HG03439 (cell line): Measurements from ENCODE around the gene RNF182.
"Not testable (repeated sequence)": the region's sequence is repeated elsewhere in the genome, so short reads cannot be mapped to it uniquely, and the experiment has no call there.

Experiments used
- ATAC-seq: cut with Tn5 transposase; IDR thresholded peaks from one replicate; pipeline ENCODE4 v1.9.1; 2021; ENCODE audit warnings: mild to moderate bottlenecking, moderate library complexity; ENCODE audit not compliant: unreplicated experiment

The RNF182 gene

DNA sequence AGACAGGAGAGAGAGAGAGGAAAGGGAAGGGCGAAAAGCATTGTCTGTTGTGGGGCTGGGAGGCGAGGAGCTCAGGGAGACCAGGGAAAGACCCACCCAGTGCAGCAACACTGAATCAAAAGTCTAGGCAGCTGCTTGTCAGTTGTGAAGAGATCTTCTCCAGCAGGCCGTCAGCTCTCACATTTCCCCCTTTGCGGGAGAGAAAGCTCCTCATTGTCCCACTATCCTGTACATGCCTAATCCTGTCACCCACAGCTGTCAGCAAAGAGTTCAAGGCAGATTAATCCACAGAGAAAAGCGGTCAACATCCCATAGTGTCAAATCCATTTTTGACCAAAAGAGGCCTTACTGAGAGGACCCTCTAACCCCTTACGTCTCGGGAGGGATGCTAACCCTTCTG, 27.3 kb downstream of the RNF182 start:
- no peak for ATAC-seq

DNA sequence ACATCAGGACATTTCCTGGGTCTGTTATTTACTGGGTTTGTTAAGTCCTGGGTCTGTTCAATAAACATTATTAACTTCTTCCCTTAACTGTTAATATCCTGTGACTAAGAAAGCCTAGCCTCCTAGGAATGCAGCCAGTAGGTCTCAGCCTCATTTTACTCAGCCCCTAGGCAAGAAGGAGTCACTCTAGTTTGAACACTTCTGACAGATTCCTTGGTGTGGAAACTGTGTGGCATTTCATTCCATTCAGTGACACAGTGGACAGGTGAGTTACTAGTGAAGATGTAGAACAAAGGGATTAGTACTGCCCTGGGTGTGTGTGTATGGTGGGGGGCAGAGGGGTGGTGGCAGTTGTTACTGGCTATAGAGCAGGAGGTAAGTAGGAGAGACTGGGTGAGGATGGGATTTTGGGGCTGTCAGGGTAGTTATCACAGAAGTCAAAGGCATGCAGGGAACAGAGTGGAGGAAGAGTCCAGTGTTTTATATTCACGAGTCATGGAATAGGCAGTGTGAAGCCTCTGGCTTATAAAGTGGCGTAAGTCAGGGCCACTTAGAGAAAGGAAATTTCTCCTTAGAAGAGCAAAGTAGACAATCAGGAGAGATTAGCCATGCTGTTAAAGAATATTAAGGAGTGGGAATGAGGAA, 28.4 kb downstream of the RNF182 start:
- ATAC-seq = no peak

DNA sequence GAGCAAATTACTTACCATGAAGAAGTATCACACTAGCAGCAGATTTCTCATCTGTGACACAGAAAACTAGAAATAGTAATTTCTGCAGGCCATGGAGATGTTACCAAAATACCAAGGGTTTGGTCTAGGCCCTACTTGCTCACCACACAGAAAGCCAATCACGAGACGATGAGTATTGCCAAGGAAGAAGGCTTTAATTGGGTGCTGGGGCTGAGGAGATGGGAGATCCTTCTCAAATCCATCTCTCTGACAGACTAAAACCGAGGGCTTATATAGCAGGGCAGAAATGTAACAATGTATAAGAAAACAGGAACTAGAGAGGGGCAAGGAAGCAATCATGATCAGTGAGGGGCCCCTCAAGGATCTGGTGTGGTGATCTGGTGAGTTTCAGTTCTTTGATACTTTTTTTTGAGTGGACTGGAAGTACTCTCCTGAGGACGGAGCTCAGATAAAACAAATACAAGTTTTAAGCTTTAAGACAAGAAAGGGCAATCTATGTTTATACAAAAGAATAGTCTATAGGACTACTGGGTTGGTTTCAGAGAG, 40.9 kb downstream of the RNF182 start:
- no peak for ATAC-seq

DNA sequence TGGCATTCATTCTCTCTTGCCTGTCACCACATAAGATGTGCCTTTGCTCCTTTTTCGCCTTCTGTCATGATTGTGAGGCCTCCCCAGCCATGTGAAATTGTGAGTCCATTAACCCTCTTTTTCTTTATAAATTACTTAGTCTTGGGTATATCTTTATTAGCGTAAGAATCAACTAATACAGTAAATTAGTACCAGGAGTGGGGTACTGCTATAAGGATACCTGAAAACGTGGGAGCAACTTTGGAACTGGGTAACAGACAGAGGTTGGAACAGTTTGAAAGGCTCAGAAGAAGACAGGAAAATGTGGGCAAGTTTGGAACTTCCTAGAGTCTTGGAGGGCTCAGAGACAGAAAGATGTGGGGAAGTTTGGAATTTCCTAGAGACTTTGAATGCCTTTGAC, 46.6 kb downstream of the RNF182 start:
- ATAC-seq = no peak

DNA sequence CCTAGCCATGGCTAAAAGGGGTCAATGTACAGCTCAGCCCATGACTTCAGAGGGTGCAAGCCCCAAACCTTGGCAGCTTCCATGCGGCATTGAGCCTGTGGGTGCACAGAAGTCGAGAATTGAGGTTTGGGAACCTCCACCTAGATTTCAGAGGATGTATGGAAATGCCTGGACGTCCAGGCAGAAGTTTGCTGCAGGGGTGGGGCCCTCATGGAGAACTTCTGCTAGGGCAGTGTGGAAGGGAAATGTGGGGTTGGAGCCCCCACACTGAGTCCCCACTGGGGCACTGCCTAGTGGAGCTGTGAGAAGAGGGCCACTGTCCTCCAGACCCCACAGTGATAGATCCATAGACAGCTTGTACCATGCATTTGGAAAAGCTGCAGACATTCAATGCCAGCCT, 47.9 kb downstream of the RNF182 start:
- not testable (repeated sequence) for ATAC-seq

DNA sequence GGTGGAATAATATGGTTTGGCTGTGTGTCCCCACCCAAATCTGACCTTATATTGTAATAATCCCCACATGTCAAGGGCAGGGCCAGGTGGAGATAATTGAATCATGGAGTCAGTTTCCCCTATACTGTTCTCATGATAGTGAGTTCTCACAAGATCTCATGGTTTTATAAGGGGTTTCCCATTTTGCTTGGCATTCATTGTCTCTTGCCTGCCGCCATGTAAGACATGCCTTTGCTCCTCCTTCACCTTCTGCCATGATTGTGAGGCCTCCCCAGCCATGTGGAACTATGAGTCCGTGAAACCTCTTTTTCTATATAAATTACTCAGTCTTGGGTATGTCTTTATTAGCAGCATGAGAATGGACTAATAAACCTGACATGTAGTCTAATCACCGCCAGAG, 48.7 kb downstream of the RNF182 start:
- ATAC-seq = not testable (repeated sequence)

DNA sequence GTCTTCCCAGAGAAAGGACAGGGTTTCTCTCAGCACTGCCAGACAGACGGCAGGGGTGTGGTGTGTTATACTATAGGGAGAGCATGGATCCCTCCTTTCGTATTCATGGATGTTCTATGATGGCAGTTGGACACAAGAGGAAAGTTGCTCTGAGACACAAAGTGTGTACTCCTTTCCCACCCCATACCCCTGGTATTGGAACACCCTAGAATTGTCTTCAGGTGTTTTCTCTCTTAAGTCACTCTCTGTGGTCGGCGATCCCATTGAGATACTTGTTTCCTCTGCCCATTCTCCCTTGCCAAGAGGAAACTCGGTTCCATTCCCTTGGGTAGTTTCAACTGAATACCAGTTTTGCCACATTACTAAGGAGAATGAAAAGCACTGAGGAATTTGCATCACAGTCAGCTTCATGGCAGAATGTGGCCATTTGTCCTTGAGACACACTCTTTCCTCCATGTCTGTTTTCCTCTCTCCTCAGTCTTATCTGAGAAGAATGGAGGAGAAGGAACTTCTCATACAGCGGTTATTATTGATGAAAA, 53.4 kb downstream of the RNF182 start:
- no peak for ATAC-seq

DNA sequence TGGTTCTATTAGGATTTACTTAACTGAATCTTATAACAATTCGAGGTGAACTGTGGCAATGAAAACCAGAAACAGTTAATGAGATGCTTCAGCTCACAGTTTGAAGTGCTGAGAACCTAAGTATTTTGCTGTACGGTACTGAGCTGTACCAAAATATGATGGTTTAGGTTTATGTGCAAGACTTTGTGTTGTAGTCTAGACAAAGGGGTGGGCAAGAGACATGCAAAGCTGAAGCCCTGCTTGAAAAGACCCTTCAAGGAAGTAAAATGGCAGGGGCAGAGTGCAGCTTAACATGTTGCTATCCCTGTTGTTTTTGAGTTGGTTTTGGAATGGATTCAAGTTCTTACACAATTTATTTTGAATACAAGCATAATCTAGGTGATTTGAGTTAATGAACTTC, 54.0 kb downstream of the RNF182 start:
- no peak for ATAC-seq

DNA sequence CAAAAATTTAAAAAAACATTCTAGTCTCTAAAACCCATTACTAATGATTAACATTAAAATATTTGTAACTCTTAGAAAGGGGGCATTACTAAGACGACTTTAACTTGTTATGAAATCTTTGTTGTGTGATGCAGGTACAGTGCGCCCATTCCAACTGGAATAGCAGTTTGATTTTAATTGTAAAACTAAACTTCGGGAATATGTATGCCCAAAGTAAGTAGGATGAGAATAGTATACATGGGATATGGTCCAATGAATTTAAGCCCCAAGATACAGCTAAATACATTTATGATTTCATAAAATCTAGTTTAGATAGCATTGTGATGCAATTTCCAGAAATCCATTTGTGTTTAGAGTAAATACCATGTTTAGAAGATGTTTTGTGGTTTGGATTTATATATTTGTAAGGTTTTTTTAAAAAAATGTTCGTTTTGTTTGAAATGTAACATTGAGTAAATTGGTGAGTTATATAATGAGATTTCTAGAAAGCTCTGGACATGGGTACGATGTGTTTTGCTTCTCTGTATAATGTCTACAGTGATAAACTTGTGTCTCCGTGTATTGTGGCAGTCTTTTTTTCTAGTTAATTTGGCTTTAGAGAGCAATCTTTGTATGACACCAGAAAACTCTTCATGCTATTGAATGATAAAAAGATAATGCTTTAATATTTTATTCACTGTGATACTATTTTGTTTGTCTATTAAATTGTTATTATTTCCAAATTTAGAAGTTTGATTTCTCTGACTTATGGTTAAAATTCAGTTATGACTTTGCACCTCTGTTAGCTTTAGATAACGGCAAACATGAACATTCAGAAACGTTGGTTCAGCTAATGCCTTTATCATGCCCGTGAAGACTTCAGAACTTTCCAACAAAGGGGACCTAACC, 54.8 kb downstream of the RNF182 start:
- ATAC-seq = no peak

DNA sequence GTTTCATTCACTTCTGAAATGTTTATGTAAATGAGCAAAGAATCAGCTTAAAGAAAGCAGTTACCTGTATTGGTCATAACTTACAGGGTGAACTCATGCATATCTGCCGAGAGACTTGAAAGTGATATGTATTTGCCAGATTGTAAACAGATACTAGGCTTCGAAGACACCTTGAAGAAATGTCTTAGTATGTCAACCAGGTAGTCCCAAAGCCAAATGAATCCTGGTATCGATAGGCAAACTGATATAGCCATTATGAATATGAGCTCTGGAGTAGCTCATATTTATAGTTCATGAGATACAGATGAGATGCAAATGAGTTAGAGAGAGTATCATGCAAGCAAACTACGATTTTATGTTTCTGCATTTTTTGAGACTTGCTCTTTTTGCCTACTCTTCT, 55.8 kb downstream of the RNF182 start:
- no peak for ATAC-seq

DNA sequence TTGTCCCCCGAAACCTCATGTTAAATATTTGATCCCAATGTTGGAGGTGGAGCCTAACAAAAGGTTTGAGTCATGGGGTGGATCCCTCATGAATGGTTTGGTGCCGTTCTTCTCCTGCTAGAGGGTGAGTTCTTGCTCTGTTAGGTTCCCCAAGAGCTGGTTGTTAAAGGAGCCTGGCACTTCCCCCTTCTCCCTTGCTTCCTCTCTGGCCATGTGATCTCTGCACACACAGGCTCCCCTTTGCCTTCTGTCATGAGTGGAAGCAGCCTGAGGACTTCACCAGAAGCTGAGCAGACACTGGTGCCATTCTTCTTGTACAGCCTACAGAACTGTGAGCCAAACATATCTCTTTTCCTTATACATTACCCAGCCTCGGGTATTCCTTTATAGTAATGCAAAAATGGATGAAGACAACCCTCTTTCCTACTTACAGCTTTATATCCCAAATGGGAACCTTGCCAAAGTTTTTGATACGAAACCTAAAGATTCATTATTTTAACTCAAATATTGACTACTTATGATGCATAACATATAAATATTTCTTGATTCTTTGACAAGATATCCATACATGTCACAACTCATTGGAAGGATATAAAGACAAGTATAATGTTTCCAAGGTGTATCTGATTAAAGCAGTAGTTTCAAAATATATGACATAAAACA, 61.0 kb downstream of the RNF182 start:
- no peak for ATAC-seq

DNA sequence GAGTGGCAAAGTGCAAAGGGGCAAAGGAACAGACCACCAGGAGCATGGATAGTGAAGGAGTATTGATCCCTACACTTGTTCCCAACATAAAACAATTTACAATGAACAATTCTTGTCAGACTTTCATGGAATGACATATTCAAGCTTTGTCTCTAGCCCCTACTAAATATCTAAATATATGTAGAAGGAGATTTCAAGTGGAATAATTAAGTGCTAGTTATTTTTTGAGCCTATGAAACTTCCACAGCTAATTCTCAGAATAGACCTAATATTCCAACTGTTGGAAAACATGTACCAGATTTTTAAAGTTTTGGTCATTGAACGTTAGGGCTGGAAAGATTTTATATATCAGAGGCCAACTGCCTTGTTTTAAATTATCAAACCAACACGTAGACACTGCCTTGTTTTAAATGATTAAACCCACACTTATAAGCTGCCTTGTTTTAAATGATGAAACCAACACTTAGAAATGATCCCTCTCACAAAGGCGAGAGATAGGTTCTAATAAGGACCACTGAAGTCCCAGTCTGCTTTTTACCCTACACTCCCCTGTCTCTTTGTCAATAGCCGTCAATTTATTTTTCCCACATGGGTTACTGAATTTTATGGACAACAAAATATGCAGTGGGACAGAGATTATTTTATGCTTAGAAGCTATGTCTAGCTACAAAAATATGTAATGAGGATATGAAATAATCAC, 62.1 kb downstream of the RNF182 start:
- no peak for ATAC-seq

DNA sequence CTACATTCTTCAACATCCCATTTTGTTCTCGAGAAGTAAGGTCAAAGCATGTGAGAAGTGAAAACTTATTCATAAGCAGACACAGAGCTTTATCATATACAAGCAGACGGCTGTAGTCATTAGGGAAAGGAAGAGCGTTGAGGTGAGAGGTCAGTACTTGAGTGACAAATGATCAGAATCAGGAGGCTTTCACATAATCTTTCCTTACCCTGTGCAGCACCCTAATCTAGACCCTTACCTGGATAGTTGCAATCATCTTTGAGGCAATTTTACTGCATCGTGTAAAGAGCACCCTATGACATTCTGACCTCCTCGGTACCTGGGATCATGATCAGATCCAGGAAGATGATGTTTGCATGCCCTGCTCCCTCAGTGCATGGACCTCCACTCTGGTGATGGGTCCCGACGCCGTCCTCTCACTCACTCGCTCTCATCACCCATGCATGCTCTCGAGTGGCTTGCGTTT, 62.7 kb downstream of the RNF182 start:
- ATAC-seq = no peak

DNA sequence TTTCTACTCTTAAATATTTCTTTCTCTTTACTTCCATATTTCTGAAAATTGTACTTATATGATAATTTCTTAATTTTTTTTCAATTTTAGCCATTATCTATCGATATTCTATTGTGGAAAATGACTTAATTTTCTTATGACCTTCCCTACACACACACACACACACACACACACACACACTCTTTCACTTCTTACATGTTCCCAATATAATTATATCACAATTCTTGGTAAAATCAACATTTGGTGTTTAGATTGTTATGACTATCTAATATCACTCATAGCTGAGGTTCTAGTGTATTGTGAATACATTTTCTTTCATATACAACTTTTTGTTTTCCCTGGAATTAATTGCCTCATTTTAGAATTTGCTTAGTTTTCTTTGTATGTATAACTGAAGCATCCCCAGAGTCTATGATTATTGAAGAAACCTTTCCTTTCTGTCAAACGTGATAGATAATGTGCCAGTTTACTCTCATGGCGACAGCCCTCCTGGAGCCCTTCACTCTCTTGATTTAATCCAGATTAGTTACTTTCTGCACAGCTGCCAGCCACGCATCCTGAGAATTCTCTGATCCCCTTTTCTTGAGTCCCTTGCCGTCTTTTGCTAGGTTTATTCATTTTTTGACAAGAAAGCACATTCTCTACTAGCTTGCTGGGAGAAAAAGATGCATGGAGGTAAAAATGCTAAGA, 63.4 kb downstream of the RNF182 start:
- no peak for ATAC-seq

DNA sequence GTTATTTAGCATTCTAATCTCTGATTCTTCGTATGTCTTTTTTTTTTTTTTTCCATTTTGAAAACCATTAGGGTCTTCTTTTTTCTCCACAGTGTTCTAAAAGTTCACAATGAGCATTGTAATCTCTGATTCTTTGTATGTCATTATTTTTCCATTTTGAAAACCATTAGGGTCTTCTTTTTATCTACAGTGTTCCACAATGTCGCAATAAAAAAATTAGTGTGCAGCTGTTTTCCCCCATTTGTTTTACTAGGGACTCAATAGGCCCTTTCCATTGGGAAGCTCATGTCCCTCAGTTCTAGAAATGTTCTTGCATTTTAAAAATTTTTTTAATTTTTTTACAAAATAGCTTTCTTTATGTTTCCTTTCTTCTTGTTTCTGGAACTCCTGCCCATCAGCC, 64.2 kb downstream of the RNF182 start:
- no peak for ATAC-seq

DNA sequence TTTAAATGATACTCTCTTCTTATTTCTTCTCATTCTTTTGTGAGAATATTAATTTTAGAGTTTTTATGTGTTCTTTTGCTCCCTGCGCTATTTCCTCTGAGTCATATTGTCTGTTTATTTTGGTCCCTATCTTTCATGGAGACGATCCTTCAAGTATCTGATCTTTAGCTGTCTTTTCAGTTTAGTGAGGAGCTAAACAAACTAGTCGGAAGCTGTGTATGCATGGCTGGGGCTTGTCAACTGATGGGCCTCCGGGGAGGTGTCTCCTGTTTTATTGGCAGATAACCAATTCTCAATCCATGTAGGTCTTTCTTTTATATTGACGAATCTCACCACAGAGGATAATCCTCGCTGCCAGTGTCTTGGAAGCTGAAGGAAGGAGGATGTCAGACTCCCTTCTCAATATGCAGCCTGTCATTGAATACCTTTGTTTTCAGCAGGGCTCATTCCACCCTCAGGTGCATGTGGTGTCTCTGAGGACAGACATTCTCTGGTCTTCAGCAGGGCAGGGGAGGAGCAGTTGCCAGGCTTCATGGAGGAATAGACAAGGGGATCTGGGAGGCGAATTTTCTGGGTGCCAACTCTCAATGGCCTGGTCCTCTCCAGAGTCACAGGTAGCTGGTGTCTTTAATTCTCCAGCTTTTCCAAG, 64.9 kb downstream of the RNF182 start:
- no peak for ATAC-seq

DNA sequence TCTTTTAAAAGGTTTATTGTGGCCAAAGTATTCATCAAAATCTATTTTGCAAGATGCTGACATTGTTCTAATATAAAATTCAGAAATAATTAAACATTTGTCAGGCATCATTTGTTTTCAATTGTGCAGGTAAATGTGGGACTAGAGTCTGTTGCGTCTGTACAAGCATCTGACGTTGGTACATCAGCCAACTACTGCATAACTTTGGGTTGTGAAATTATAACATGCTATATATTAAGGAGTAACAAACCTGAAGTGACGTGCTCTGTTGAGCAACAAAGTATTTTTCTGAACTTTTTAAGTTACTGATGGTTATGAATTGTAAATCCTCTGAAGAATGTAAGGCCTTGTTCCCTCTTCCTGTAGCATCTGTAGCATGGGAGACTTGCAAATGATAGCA, 66.0 kb downstream of the RNF182 start:
- ATAC-seq = no peak

DNA sequence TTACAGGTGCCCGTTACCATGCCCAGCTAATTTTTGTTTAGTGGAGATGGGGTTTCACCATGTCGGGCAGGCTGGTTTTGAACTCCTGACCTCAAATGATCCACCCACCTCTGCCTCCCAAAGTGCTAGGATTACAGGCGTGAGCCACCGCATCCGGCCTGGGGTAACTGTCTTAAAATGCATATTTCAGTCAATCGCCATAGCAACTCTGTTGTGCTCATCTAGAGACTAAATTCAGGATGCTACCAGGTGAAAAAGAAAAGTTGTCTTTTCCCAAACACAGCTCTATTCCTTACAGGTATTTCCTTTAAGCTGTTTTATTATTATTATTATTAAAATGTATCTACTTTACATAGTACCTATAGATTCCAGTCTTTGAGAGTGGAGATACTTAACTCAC, 66.6 kb downstream of the RNF182 start:
- no peak for ATAC-seq

DNA sequence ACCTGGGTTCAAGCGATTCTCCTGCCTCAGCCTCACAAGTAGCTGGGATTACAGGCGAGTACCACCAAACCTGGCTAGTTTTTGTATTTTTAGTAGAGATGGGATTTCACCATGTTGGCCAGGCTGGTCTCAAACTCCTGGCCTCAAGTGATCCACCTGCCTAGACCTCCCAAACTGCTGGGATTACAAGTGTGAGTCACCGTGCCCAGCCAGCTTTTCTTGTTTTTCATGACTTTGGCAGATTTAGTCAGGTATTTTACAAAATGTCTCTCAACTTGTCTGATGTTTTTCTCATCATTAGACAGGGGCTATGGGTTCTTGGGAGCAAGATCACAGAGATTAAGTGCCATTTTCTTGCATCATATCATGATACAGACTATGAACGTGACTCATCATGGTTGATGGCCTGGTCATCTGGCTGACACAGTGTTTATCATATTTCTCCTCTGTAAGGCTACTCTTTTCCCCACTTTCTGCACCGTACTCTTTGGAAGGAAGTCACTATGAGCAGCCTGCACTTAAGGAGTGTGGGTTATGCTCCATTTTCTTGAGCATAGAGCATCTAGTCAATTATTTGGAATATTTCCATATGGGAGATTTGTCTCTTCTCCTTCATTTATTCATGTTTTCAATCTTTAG, 67.8 kb downstream of the RNF182 start:
- no peak for ATAC-seq
